ENCODE results near the gene RHPN2. TPM values are rescaled to one million over a fixed set of nuclear protein-coding genes. Genes with fewer than 3 reads are reported as not detected.
"Not testable (repeated sequence)": the region's sequence is repeated elsewhere in the genome, so short reads cannot be mapped to it uniquely, and the experiment has no call there.

RHPN2 gene
- total and polyA plus RNA-seq, 2 donors (not counting 3 experiments of a cell fraction or from before 2014, with no cell fraction given): 2.3 to 2.7 TPM

DNA sequence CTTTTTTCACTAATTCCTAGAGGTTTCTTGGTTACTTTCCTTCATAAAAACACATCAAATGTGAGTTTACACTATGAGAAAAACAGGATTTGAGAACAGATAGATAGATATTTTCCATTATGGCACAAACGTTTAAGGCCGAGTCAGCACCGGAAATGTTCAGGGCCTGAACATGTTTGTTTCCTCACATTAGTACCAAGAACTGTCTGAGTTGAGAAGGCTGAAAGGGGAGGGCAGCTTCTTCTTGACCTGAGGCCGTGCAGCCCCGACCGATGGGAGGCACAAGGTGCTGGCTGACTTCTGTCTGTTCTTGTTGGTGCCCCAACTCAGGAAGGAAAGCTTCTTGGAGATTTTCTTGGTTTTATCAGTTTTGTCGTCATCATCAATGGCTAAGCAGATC, 84.9 kb downstream of the RHPN2 start:
- not testable (repeated sequence) for DNase-seq (ENCODE audit: low read depth, low spot score)

DNA sequence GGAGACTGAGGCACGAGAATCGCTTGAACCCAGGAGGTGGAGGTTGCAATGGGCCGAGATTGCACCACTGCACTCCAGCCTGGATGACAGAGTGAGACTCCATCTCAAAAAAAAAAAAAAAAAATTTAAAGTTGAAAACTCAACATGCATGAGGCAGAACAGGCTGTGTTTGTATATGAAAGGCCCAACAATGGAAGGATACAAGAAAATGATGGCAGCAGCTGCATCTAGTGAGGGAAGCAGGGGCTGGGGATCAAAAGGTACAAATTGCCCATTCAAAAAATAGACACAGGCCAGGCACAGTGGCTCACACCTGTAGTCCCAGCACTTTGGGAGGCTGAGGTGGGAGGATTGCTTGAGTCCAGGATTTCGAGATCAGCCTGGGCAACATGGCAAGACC, 86.9 kb downstream of the RHPN2 start:
- H3K9ac ChIP-seq (replicated peaks; ENCODE audit: extremely low read depth, insufficient read depth, low read length); H3K4me3 ChIP-seq (replicated peaks in 1 of 3; ENCODE audit: insufficient read depth in 1 of 3, low read depth in 1 of 3, low read length in 3 of 3); POLR2A ChIA-PET; H3K27me3 ChIP-seq (ENCODE audit: control insufficient read depth in 2 of 2, insufficient read depth in 2 of 2, low read length in 2 of 2); H3K27ac ChIP-seq (ENCODE audit: insufficient read depth, low read depth, low read length); H3K9me3 ChIP-seq (replicated peaks; ENCODE audit: control insufficient read depth, insufficient read depth, low read length); H4K20me1 ChIP-seq (replicated peaks; ENCODE audit: control insufficient read depth, extremely low read depth, insufficient read depth, low read length); dilution Hi-C loops (cut with MboI; ENCODE audit: extremely low pct_ligation_motif_present, low sequenced_read_pairs); H3K79me2 ChIP-seq (ENCODE audit: control insufficient read depth, insufficient read depth, low read length); DNase-seq (ENCODE audit: low read depth, low spot score); H3K36me3 ChIP-seq (ENCODE audit: control insufficient read depth in 2 of 2, extremely low read depth in 1 of 2, insufficient read depth in 2 of 2, low read length in 2 of 2); H3K4me1 ChIP-seq (ENCODE audit: control insufficient read depth, extremely low read depth, insufficient read depth, low read length); BruUV-seq (replicated peaks); FAIRE-seq; H3K9me1 ChIP-seq (replicated peaks; ENCODE audit: control insufficient read depth, extremely low read depth, insufficient read depth, low read length); H3K4me2 ChIP-seq (ENCODE audit: insufficient read depth, low read length); H2AFZ ChIP-seq (ENCODE audit: low read depth, low read length): not testable (repeated sequence)
- CTCF ChIA-PET: interaction anchor here (1.0 to 3.8 kb wide), 5 partner anchors 63 to 207 kb away, joined by 4 to 28 read pairs (median 16); no protein-coding TSS in a partner anchor
- intact Hi-C loops (cut with micrococcal nuclease): loop anchor here (2.0 to 10.0 kb wide), 2 partner anchors 107 to 199 kb away; partner anchors contain the start of gene GPATCH1

More for the DNA sequence above, 84.9 kb downstream of the RHPN2 start:
- H3K27me3 ChIP-seq (ENCODE audit: control insufficient read depth in 2 of 2, insufficient read depth in 2 of 2, low read length in 2 of 2); POLR2A ChIA-PET; H3K79me2 ChIP-seq (ENCODE audit: control insufficient read depth, insufficient read depth, low read length); dilution Hi-C loops (cut with MboI; ENCODE audit: extremely low pct_ligation_motif_present, low sequenced_read_pairs); FAIRE-seq; H3K27ac ChIP-seq (ENCODE audit: insufficient read depth, low read depth, low read length); H3K4me3 ChIP-seq (replicated peaks in 1 of 3; ENCODE audit: insufficient read depth in 1 of 3, low read depth in 1 of 3, low read length in 3 of 3); H3K4me1 ChIP-seq (ENCODE audit: control insufficient read depth, extremely low read depth, insufficient read depth, low read length); BruUV-seq (replicated peaks); H3K9me1 ChIP-seq (replicated peaks; ENCODE audit: control insufficient read depth, extremely low read depth, insufficient read depth, low read length); H3K4me2 ChIP-seq (ENCODE audit: insufficient read depth, low read length); H3K9ac ChIP-seq (replicated peaks; ENCODE audit: extremely low read depth, insufficient read depth, low read length); CTCF ChIA-PET; H4K20me1 ChIP-seq (replicated peaks; ENCODE audit: control insufficient read depth, extremely low read depth, insufficient read depth, low read length); H3K36me3 ChIP-seq (ENCODE audit: control insufficient read depth in 2 of 2, extremely low read depth in 1 of 2, insufficient read depth in 2 of 2, low read length in 2 of 2); H3K9me3 ChIP-seq (replicated peaks; ENCODE audit: control insufficient read depth, insufficient read depth, low read length); H2AFZ ChIP-seq (ENCODE audit: low read depth, low read length): not testable (repeated sequence)
- intact Hi-C loops (cut with micrococcal nuclease): loop anchor here (10.0 kb wide), 1 partner anchor 105 kb away; the partner anchor contains the start of gene GPATCH1
